Smooth muscle cell (in vitro differentiated cells): ENCODE results near the gene KRTAP10-12. TPM values are rescaled to one million over a fixed set of nuclear protein-coding genes. Genes with fewer than 3 reads are reported as not detected.

Experiments used
- DNase-seq: peaks from one replicate; lab custom pipeline; 2025; ENCODE audit not compliant: unreplicated experiment; lab: John Stamatoyannopoulos, UW
- H2AFZ ChIP-seq: fragments of 200-600 bp; sonication (generic); 2 replicates; pipeline ENCODE4 v1.6.0; 2016; ENCODE audit warnings: antibody characterized with exemption, low read depth, mild to moderate bottlenecking
- H3F3A ChIP-seq: fragments of 200-600 bp; sonication (generic); 2 replicates; pipeline ENCODE4 v1.6.0; 2017; ENCODE audit warnings: antibody characterized with exemption, low read depth
- H3K27ac ChIP-seq: fragments of 200-600 bp; sonication (generic); 2 replicates; pipeline ENCODE4 v1.5.1; 2016; ENCODE audit warnings: low read depth, mild to moderate bottlenecking
- H3K27me3 ChIP-seq: fragments of 200-600 bp; sonication (generic); 2 replicates; pipeline ENCODE4 v1.6.1; 2016; ENCODE audit warnings: low read depth, mild to moderate bottlenecking
- H3K36me3 ChIP-seq: fragments of 200-600 bp; sonication (generic); 2 replicates; pipeline ENCODE4 v1.5.1; 2016; ENCODE audit warnings: low read depth
- H3K4me1 ChIP-seq: fragments of 200-600 bp; sonication (generic); 2 replicates; pipeline ENCODE4 v1.5.1; 2016; ENCODE audit warnings: low read depth
- H3K4me2 ChIP-seq: fragments of 200-600 bp; sonication (generic); 2 replicates; pipeline ENCODE4 v1.6.0; 2016; ENCODE audit warnings: mild to moderate bottlenecking
- H3K4me3 ChIP-seq: fragments of 200-600 bp; sonication (generic); 2 replicates; pipeline ENCODE4 v1.5.1; 2016; ENCODE audit warnings: mild to moderate bottlenecking
- H3K79me2 ChIP-seq: fragments of 200-600 bp; sonication (generic); 2 replicates; pipeline ENCODE4 v1.6.0; 2016; ENCODE audit warnings: low read depth, mild to moderate bottlenecking
- H3K9ac ChIP-seq: fragments of 200-600 bp; sonication (generic); 2 replicates; pipeline ENCODE4 v1.6.0; 2016; ENCODE audit warnings: low read depth
- H3K9me3 ChIP-seq: fragments of 200-600 bp; sonication (generic); replicated peaks from 2 replicates; pipeline ENCODE4 v1.5.1; 2016; ENCODE audit warnings: low read depth
- H4K20me1 ChIP-seq: fragments of 200-600 bp; sonication (generic); 2 replicates; pipeline ENCODE4 v1.6.0; 2016; ENCODE audit warnings: low read depth
- CTCF ChIP-seq: fragments of 200-600 bp; sonication (generic); IDR thresholded peaks from 2 replicates; pipeline ENCODE4 v1.5.1; 2017; ENCODE audit warnings: borderline replicate concordance, mild to moderate bottlenecking, antibody characterized with exemption; ENCODE audit not compliant: insufficient read depth, poor library complexity, severe bottlenecking
- WGBS: methylation state at CpG from one replicate; pipeline ENCODE4 v1.1.7; 2016; ENCODE audit warnings: low lambda C conversion rate; 5-methylcytosine and 5-hydroxymethylcytosine counted together
- polyA plus RNA-seq: library from polyadenylated mRNA; unstranded; fragments of >200 nt; fragmentation: Nextera tagmentation; extraction: Ambion mirVana; gene quantifications from 2 replicates; pipeline ENCODE4 v1.2.1, GENCODE V29; 2016
- total RNA-seq: library from RNA; depleted of rRNA; stranded (reverse); fragments of >200 nt; gene quantifications from 2 replicates; pipeline ENCODE4 v1.2.3, GENCODE V29; 2014

Gene KRTAP10-12
- total and polyA plus RNA-seq, 2 experiments from 2014 or later, result not detected

GRCh38 chr21:44736291-44737004 lies 39.5 kb downstream of the KRTAP10-12 start:
- Histone ChIP-seq H4K20me1 (no peaks in the 10 kb centered on the region), H3K27ac (no peak overlapping the region), H3K36me3 (no peaks in the 10 kb centered on the region), H3K9me3 (peaks cover 4% of the 10 kb centered on the region), H3K4me2 (no peak overlapping the region), H3K27me3 (no peaks in the 10 kb centered on the region), H3F3A (no peaks in the 10 kb centered on the region), H3K79me2 (no peaks in the 10 kb centered on the region), H2AFZ (no peak overlapping the region), H3K9ac (no peak overlapping the region), H3K4me1 (no peaks in the 10 kb centered on the region), H3K4me3 (no peak overlapping the region)
- DNase-seq, result no peak
- no peak for TF ChIP-seq CTCF
- WGBS, result 92% methylated on average over 8 of the region's 8 CpGs

GRCh38 chr21:44737706-44738354 lies 40.9 kb downstream of the KRTAP10-12 start:
- no peak overlapping the region for H3K9ac ChIP-seq
- H3K27ac ChIP-seq, result no peak overlapping the region
- no peaks in the 10 kb centered on the region for H3K27me3 ChIP-seq
- no peaks in the 10 kb centered on the region for H3K79me2 ChIP-seq
- no peaks in the 10 kb centered on the region for H3K36me3 ChIP-seq
- peaks cover 4% of the 10 kb centered on the region for H3K9me3 ChIP-seq
- H3K4me1 ChIP-seq, result no peaks in the 10 kb centered on the region
- 77% methylated on average over 3 of the region's 3 CpGs for WGBS
- no peak for TF ChIP-seq CTCF
- no peak overlapping the region for H3K4me2 ChIP-seq
- H2AFZ ChIP-seq, result no peak overlapping the region
- H3K4me3 ChIP-seq, result no peak overlapping the region
- DNase-seq, result no peak
- no peaks in the 10 kb centered on the region for H3F3A ChIP-seq
- H4K20me1 ChIP-seq, result no peaks in the 10 kb centered on the region

GRCh38 chr21:44738621-44739020 lies 41.6 kb downstream of the KRTAP10-12 start:
- no peak for TF ChIP-seq CTCF
- H3K36me3 ChIP-seq, result no peaks in the 10 kb centered on the region
- H3K9ac ChIP-seq, result no peak overlapping the region
- no peak overlapping the region for H3K4me2 ChIP-seq
- H3K27ac ChIP-seq, result no peak overlapping the region
- H3K4me3 ChIP-seq, result no peak overlapping the region
- H3F3A ChIP-seq, result no peaks in the 10 kb centered on the region
- H3K9me3 ChIP-seq, result peaks cover 4% of the 10 kb centered on the region
- H3K27me3 ChIP-seq, result no peaks in the 10 kb centered on the region
- 92% methylated on average over 3 of the region's 3 CpGs for WGBS
- no peaks in the 10 kb centered on the region for H4K20me1 ChIP-seq
- H3K4me1 ChIP-seq, result no peaks in the 10 kb centered on the region
- H3K79me2 ChIP-seq, result no peaks in the 10 kb centered on the region
- no peak overlapping the region for H2AFZ ChIP-seq
- DNase-seq, result no peak
